GM06990 (cell line): ENCODE data around the gene NFATC2.
"Not testable (repeated sequence)": the region's sequence is repeated elsewhere in the genome, so short reads cannot be mapped to it uniquely, and the experiment has no call there.

Experiments used
- DNase-seq: peaks from one replicate; pipeline ENCODE4 v3.0.0-alpha.2; 2011; ENCODE audit not compliant: insufficient read length; ENCODE audit errors: extremely low read depth
- H3K27me3 ChIP-seq: replicated peaks from 2 replicates; pipeline ENCODE4 v1.6.0; 2011; ENCODE audit warnings: low read length; ENCODE audit not compliant: control insufficient read depth, insufficient read depth
- H3K36me3 ChIP-seq: 2 replicates; pipeline ENCODE4 v1.5.1; 2011; ENCODE audit warnings: low read length; ENCODE audit not compliant: control insufficient read depth, insufficient read depth
- H3K4me3 ChIP-seq: replicated peaks from 2 replicates; pipeline ENCODE4 v1.5.1; 2011; ENCODE audit warnings: low read depth, mild to moderate bottlenecking, control low read depth, low read length
- TF ChIP-seq, protein P1 (sequence below): IDR thresholded peaks from 2 replicates; pipeline ENCODE4 v1.5.1; 2011; ENCODE audit warnings: low read length, control low read depth, mild to moderate bottlenecking, inconsistent platforms; ENCODE audit not compliant: insufficient read depth, poor library complexity, severe bottlenecking

NFATC2 gene

DNA sequence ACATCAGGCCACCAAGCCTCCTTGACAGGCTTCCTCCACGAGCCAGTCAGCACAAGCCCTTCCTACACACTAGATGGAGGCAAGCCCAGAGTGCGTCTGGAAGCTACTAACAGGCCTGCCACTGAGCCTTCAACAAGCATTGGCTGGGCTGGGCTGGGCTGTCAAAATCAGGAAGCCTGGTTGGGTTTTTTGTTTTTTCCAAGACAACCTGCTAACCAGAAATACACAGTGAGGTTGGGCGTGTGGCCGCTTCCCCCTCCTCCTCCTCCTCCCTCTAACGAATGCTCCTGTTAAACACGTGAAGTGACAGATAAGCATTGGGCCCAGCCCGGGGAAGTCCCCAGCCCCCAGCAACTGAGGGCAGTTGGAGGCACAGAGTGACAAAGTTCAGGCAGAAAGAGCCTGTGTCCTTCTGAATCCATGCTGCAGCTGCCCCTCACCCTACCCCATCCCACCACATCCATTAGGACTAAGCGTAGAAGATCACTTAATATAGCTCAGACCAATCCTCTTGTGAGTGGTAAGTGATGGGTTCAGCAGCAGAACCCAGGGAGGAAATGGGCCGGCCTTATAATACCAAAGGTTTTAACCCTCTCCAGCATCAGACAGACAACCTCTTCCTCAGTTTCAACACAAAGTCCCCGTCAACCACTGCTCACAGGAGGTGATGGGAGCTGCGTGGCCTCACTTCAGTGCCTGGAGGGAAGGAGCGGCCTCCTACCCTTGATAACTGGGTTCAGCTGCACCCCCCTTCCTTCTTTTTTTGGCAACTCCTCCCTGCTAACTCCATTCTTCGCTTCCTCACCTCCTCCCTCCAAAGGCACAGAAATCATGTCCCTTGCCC, 1.1 kb downstream of the NFATC2 start:
- peak; percentile 66 for DNase-seq
- H3K36me3 ChIP-seq = peaks cover 3% of the 10 kb centered on the region
- peak overlapping the region; percentile 78 for H3K4me3 ChIP-seq
- TF ChIP-seq, protein P1, sequence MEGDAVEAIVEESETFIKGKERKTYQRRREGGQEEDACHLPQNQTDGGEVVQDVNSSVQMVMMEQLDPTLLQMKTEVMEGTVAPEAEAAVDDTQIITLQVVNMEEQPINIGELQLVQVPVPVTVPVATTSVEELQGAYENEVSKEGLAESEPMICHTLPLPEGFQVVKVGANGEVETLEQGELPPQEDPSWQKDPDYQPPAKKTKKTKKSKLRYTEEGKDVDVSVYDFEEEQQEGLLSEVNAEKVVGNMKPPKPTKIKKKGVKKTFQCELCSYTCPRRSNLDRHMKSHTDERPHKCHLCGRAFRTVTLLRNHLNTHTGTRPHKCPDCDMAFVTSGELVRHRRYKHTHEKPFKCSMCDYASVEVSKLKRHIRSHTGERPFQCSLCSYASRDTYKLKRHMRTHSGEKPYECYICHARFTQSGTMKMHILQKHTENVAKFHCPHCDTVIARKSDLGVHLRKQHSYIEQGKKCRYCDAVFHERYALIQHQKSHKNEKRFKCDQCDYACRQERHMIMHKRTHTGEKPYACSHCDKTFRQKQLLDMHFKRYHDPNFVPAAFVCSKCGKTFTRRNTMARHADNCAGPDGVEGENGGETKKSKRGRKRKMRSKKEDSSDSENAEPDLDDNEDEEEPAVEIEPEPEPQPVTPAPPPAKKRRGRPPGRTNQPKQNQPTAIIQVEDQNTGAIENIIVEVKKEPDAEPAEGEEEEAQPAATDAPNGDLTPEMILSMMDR = no peak
- H3K27me3 ChIP-seq = peaks cover 1% of the 10 kb centered on the region; the same call in 1 of the 2 replicates

DNA sequence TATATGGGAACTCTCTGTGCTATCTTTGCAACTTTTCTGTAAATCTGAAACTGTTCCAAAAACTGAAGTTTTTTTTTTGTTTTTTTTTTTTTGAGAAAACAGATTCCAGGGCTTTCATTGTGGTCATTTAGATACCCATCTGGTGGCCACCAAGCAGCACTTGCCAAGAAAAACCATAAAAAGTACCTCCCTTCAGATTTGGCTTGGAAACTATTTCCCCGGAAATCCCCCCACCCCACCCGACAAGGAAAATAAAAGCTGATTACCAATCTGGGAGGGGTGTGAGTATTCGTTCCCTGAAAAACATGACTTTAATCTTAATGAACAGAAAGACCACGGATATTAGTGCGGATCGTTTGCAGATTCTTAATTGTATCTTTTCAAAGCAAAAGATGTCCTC, 1.9 kb downstream of the NFATC2 start:
- H3K4me3 ChIP-seq = peak overlapping the region; percentile 78

DNA sequence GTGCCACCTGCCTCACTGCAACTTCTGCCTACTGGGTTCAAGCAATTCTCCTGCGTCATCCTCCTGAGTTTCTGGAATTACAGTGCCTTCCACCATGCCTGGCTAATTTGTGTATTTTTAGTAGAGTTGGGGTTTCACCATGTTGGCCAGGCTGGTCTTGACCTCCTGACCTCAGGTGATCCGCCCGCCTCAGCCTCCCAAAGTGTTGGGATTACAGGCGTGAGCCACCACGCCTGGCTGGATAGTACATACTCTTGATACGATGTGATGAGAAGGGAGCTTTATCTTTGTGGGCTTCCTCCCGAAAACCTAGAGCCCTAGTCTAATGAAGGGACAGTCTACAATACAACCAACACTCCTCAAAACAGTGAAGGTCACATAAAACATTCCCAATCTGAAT, 2.4 kb downstream of the NFATC2 start:
- not testable (repeated sequence) for H3K36me3 ChIP-seq, DNase-seq, H3K27me3 ChIP-seq, H3K4me3 ChIP-seq

More for the DNA sequence above, 1.9 kb downstream of the NFATC2 start:
- peaks cover 3% of the 10 kb centered on the region for H3K36me3 ChIP-seq
- H3K27me3 ChIP-seq = no peaks in the 10 kb centered on the region; the same call in 1 of the 2 replicates
- TF ChIP-seq, protein P1 = no peak
- DNase-seq = no peak

DNA sequence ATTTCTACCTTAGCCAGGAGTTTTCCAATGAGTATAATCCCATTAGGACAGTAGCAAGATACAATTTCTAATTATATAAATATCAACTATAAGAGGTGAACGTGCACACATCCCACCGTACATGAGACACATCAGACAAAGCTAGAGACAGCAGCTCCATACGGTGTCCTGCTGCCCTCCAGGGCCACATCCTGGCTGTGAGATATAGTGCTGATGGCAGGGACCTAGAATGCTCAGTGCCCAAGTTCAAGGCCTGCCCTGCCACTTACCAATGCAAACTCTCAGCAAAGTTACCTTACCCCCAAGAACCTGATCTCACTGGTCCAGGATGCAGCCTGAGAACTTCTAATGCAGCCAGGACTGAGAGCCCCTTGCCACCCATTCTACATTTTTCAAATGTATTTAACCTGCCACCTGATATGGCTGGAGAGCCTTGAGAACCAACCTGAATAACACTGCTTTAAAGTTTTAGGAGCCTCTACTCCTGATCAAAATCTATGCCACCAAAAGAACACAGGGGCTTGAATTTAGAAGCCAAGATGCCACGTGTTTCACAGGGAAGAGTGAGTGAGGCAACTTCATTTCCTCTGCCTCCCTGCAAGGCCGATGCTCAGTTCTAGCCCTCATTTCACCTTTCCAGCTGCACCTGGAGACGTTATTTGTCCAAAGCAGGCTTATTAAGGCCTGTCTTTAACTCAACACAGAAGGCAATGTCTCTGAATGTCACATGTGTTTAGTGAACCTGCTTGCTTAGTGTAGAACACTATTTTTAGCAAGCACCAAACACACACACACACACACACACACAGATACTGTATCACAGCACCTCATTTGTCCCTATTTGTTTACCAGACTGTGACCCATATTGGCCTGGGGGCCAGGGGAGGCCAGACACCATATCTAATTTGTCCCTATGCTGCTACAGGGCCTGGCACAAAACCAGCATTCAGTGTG, 6.1 kb downstream of the NFATC2 start:
- H3K27me3 ChIP-seq = no peaks in the 10 kb centered on the region
- peaks cover 3% of the 10 kb centered on the region for H3K36me3 ChIP-seq
- TF ChIP-seq, protein P1 = no peak
- H3K4me3 ChIP-seq = no peak overlapping the region
- no peak for DNase-seq

DNA sequence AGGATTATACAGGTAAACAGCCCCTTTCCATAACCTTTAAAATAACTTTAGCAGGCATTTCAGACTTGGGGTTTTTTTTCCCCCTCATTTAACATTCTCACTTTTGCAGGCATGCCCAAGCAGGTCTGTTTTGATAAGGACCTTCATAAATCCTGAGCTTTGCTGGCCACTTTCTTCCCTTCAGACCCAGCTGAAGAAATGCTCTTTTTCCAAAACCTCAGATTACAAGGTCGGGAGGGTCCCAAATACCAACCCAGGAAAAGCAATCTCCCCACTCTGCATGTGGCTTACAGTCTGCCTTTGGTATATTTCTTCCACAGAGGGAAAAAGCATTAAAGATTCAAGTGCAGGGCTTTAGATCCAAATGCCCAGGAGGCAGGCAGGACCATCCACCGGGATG, 6.8 kb downstream of the NFATC2 start:
- no peak for DNase-seq

More for the DNA sequence above, 6.8 kb downstream of the NFATC2 start:
- H3K4me3 ChIP-seq = no peak overlapping the region
- no peaks in the 10 kb centered on the region for H3K27me3 ChIP-seq
- peaks cover 3% of the 10 kb centered on the region for H3K36me3 ChIP-seq
- TF ChIP-seq, protein P1 = no peak
